ENCODE results near the gene ASB9. TPM values are rescaled to one million over a fixed set of nuclear protein-coding genes. Genes with fewer than 3 reads are reported as not detected.
"Not testable (repeated sequence)": the region's sequence is repeated elsewhere in the genome, so short reads cannot be mapped to it uniquely, and the experiment has no call there.

The ASB9 gene
- 2.0 TPM for total RNA-seq
- long read RNA-seq, partial matches to known transcripts, result 0 of 8 reads
- long read RNA-seq, other reads (novel, unspliced or antisense), result 5 of 8 reads

- no peak for DNase-seq (ENCODE audit: low spot score)
These were observed at the start of gene ASB9 for GRCh38 chrX:15269618-15270521. ASB9 (minus strand) TSS chrX:15270083; CDS start chrX:15269874, 209 bp downstream.

- DNase-seq (ENCODE audit: low spot score), result no peak
These were observed 49.2 kb upstream of the ASB9 start for GRCh38 chrX:15319075-15319474.

DNA sequence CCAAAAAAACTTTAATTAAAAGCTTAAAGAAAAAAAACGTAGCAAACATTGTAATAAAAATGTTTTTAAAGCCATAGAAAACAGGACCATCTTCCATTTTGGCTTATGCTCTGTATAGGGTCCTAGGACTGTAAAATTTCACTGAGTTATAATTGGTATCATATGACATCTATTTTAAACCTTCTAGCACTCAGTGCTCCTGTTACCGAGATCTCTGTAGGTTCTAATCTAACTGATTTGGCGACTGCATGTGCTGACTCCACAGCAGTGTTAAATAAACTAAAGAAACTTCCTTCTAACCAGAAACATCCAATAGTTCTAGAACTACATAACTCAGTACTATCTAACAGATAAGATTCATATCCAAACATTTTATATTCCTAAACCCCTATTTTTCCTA, 45.6 kb upstream of the ASB9 start, which contains the start of gene ASB11:
Gene ASB11 (minus strand): TSS at position 132 of the 400 bp plus-strand sequence. CDS start 35 bp downstream, at position 97.
- DNase-seq (ENCODE audit: low spot score), result no peak

DNA sequence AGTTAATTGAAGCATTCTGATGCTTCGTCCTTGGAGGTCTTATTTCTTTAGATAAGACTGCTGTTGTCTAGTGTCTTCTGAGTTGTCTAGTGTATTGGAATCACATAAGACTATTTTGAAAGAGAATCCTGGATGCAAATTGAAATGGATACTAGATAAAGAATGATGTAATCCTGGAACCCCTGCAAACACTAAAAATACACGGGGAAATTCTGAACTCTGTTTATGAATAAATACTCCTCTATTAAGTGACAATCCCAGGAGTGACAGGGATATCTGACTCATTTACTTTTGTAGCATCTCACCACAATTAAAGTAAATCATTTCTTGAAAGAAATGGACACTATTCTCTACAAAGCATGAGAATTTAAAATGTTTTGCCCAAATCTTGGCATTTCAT, 44.6 kb upstream of the ASB9 start:
- DNase-seq (ENCODE audit: low spot score), result no peak

GRCh38 chrX:15311119-15311518, 41.2 kb upstream of the ASB9 start:
- no peak for DNase-seq (ENCODE audit: low spot score)

- no peak for DNase-seq (ENCODE audit: low spot score)
These were observed 40.2 kb upstream of the ASB9 start for GRCh38 chrX:15310117-15310516.

DNA sequence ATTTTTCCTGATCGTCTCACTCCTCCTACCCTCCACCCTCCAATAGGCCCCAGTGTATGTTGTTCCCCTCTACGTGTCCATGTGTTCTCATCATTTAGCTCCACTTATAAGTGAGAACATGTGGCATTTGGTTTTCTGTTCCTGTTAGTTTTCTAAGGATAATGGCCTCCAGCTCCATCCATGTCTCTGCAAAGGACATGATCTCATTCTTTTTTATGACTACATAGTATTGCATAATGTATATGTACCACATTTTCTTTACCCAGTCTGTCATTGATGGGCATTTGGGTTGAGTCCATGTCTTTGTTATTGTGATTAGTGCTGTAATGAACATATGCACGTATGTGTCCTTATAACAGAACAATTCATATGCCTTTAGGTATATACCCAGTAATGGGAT, 36.0 kb upstream of the ASB9 start:
- not testable (repeated sequence) for DNase-seq (ENCODE audit: low spot score)

DNA sequence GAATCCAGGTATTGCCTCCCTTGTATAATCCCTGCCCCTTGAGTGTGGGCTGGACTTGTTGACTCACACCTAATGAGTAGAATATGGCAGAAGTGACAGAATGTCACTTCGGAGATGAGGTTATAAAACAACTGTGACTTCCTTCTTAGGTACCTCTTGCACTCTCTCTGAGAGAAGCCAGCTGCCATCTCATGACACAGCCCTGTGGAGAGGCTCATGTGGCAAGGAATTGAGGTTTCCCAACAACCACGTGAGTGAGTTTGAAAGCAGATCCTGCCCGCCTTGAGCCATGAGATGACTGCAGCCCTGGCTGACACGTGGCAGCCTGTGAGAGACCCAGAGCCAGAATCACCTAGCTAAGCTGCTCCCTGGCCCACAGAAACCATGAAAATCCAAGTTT, 32.0 kb upstream of the ASB9 start:
- DNase-seq (ENCODE audit: low spot score), result no peak

- no peak for DNase-seq (ENCODE audit: low spot score)
These were observed 30.3 kb upstream of the ASB9 start for GRCh38 chrX:15299941-15300851.

GRCh38 chrX:15298780-15299179, 28.9 kb upstream of the ASB9 start:
- DNase-seq (ENCODE audit: low spot score), result no peak

GRCh38 chrX:15298201-15298600, 28.3 kb upstream of the ASB9 start:
- DNase-seq (ENCODE audit: low spot score), result no peak

- no peak for DNase-seq (ENCODE audit: low spot score)
These were observed 23.6 kb upstream of the ASB9 start for GRCh38 chrX:15293451-15293850.

- DNase-seq (ENCODE audit: low spot score), result no peak
These were observed 23.0 kb upstream of the ASB9 start for GRCh38 chrX:15292861-15293260.

- DNase-seq (ENCODE audit: low spot score), result no peak
These were observed 7.7 kb upstream of the ASB9 start for GRCh38 chrX:15277604-15278003.

DNA sequence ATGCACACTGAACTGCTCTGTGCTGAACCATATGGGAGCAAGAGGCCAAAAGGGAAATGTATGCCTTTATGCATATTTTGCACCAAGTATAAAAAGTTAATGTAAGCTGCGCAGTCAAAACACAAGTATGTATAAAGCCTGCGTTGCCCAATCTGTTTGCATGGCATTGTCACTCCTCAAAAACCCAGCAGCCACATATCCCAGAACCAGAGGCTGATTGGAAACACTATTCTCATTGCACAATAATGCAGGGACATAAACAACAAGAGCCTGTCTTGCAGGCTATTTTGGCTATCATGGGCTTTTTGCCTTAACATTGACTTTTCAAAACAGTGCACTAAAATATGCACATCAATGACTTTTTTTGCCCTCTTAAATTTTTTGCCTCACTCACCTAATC, 5.1 kb upstream of the ASB9 start:
- DNase-seq (ENCODE audit: low spot score), result no peak

DNA sequence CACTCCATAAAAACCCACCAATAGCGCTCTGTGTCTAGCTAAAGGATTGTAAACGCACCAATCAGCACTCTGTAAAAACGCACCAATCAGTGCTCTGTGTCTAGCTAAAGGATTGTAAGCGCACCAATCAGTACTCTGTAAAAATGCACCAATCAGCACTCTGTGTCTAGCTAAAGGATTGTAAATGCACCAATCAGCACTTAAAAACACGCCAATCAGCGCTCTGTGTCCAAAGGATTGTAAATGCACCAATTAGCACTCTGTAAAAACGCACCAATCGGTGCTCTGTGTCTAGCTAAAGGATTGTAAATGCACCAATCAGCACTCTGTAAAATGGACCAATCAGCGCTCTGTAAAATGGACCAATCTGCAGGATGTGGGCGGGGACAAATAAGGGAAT, 3.4 kb upstream of the ASB9 start:
- not testable (repeated sequence) for DNase-seq (ENCODE audit: low spot score)

DNA sequence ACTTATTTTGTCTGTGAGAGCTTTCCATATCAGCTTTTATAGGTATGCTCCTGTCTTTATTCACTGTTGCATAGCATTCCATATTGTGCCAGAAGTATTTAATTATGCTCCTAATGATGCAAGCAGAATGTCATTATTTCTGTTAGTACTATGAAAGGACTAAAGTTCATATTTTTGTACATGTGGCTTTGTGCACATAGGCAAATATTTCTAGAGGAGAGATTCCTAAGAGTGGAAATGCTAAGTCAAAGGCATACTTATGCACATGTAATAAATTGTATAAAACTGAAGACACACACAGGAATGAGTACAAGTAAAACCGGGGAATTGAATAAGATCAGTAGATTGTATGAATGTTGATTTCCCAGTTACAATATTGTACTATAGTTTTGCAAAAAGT, 1.9 kb upstream of the ASB9 start:
- no peak for DNase-seq (ENCODE audit: low spot score)

- no peak for DNase-seq (ENCODE audit: low spot score)
These were observed 763 bp downstream of the ASB9 start for GRCh38 chrX:15269120-15269519.

GRCh38 chrX:15254852-15255251, 15.0 kb downstream of the ASB9 start:
- DNase-seq (ENCODE audit: low spot score), result no peak

- DNase-seq (ENCODE audit: low spot score), result no peak
These were observed 24.0 kb downstream of the ASB9 start for GRCh38 chrX:15245896-15246295.

- no peak for DNase-seq (ENCODE audit: low spot score)
These were observed 25.5 kb downstream of the ASB9 start for GRCh38 chrX:15244421-15244820.
